H1 (cell line): ENCODE measurements around the gene NUDT7. TPM values are rescaled to one million over a fixed set of nuclear protein-coding genes. Genes with fewer than 3 reads are reported as not detected.

ENCODE experiments used
- CTCF ChIA-PET: fragments of 300-600 bp; sonication (Branson Sonifier 250); formaldehyde crosslinking; loops from one replicate; lab custom pipeline; 2021; ENCODE audit not compliant: partially characterized antibody; lab: Charles Lee
- POLR2A ChIA-PET: fragments of 300-600 bp; sonication (Branson Sonifier 250); formaldehyde crosslinking; loops from one replicate; lab custom pipeline; 2021; ENCODE audit warnings: inconsistent platforms; ENCODE audit not compliant: partially characterized antibody; lab: Charles Lee
- DNase-seq, 2 experiments: peaks; one replicate each; pipeline versions ENCODE4 v3.0.0 to v3.0.0-alpha.2; 2010 to 2022; ENCODE audit warnings: low spot score in 2 of 2, low read depth in 1 of 2, mixed read lengths in 1 of 2
- FAIRE-seq: peaks from 2 replicates; lab custom pipeline; 2011; peaks lifted over from hg19 to GRCh38; lab: Jason Lieb, UNC
- H2AFZ ChIP-seq: 2 replicates; pipeline ENCODE4 v1.8.1; 2012; ENCODE audit warnings: low read length, inconsistent platforms
- H2AK5ac ChIP-seq: 2 replicates; pipeline ENCODE4 v1.6.1; 2013; ENCODE audit warnings: low read depth, low read length
- H2BK120ac ChIP-seq: replicated peaks from 2 replicates; pipeline ENCODE3; 2013; ENCODE audit warnings: low read depth, low read length, inconsistent platforms
- H2BK12ac ChIP-seq: 2 replicates; pipeline ENCODE4 v1.6.1; 2013; ENCODE audit warnings: low read depth, low read length
- H2BK15ac ChIP-seq: 2 replicates; pipeline ENCODE4 v1.6.1; 2013; ENCODE audit warnings: low read length
- H2BK20ac ChIP-seq: 2 replicates; pipeline ENCODE4 v1.6.1; 2013; ENCODE audit warnings: low read length
- H2BK5ac ChIP-seq: 2 replicates; pipeline ENCODE4 v1.6.1; 2013; ENCODE audit warnings: low read depth, low read length
- H3K14ac ChIP-seq: 2 replicates; pipeline ENCODE4 v1.6.1; 2013; ENCODE audit warnings: inconsistent platforms; ENCODE audit not compliant: insufficient read length
- H3K18ac ChIP-seq: 2 replicates; pipeline ENCODE4 v1.6.1; 2013; ENCODE audit warnings: low read length; ENCODE audit errors: extremely low read depth
- H3K23ac ChIP-seq: 2 replicates; pipeline ENCODE4 v1.6.1; 2013; ENCODE audit warnings: inconsistent platforms; ENCODE audit not compliant: insufficient read length
- H3K23me2 ChIP-seq: 2 replicates; pipeline ENCODE4 v1.6.1; 2013; ENCODE audit warnings: low read depth, low read length
- H3K27ac ChIP-seq: 2 replicates; pipeline ENCODE4 v1.6.1; 2011; ENCODE audit warnings: low read depth, low read length, inconsistent platforms
- H3K27me3 ChIP-seq, 4 experiments: replicated peaks in 1 of 4; 1 replicate in 1 of 4; 2 replicates in 3 of 4; pipeline versions ENCODE4 v1.6.1 to v1.8.1; 2011 to 2013; ENCODE audit warnings: low read length in 3 of 4, mild to moderate bottlenecking in 3 of 4, inconsistent platforms in 2 of 4, mixed read lengths in 2 of 4, moderate library complexity in 1 of 4; ENCODE audit not compliant: control insufficient read depth in 3 of 4, insufficient read depth in 3 of 4; ENCODE audit errors: extremely low read depth in 1 of 4
- H3K36me3 ChIP-seq, 4 experiments: 2 replicates each; pipeline versions ENCODE4 v1.6.1 to v1.8.1; 2011 to 2013; ENCODE audit warnings: mild to moderate bottlenecking in 4 of 4, low read length in 3 of 4, moderate library complexity in 2 of 4, control low read depth in 1 of 4, inconsistent platforms in 1 of 4; ENCODE audit not compliant: insufficient read depth in 4 of 4, control insufficient read depth in 2 of 4
- H3K4ac ChIP-seq: replicated peaks from 2 replicates; pipeline ENCODE3; 2013; ENCODE audit warnings: low read length, low read depth, mixed read lengths, inconsistent platforms; ENCODE audit not compliant: insufficient read length
- H3K4me1 ChIP-seq, 4 experiments: replicated peaks in 1 of 4; 1 replicate in 1 of 4; 2 replicates in 3 of 4; pipeline versions ENCODE4 v1.6.1 to v1.8.1; 2011 to 2013; ENCODE audit warnings: low read length in 3 of 4, inconsistent platforms in 2 of 4, mixed read lengths in 1 of 4; ENCODE audit not compliant: insufficient read depth in 4 of 4, control insufficient read depth in 3 of 4
- H3K4me2 ChIP-seq, 2 experiments: 2 replicates each; pipeline versions ENCODE4 v1.6.1 to v1.8.1; 2011 to 2013; ENCODE audit warnings: low read depth in 2 of 2, low read length in 2 of 2, control low read depth in 1 of 2, inconsistent platforms in 1 of 2, mild to moderate bottlenecking in 1 of 2; ENCODE audit not compliant: insufficient read depth in 1 of 2
- H3K4me3 ChIP-seq, 4 experiments: fragments of 200-600, 300-600 bp in 1 of 4; sonication (generic), shearing (Covaris generic), sonication (Bioruptor Twin) in 1 of 4; 2 replicates each; pipeline versions ENCODE4 v1.5.1 to v1.8.1; 2011 to 2016; ENCODE audit warnings: low read length in 4 of 4, low read depth in 3 of 4, control low read depth in 2 of 4, inconsistent platforms in 2 of 4, mild to moderate bottlenecking in 2 of 4, mixed read lengths in 1 of 4, moderate library complexity in 1 of 4; ENCODE audit not compliant: insufficient read depth in 2 of 4; ENCODE audit errors: extremely low read depth in 1 of 4
- H3K56ac ChIP-seq: replicated peaks from 2 replicates; pipeline ENCODE3; 2013; ENCODE audit warnings: low read depth, mild to moderate bottlenecking, mixed read lengths, low read length, inconsistent platforms; ENCODE audit not compliant: insufficient read length
- H3K79me1 ChIP-seq: 2 replicates; pipeline ENCODE4 v1.6.1; 2013; ENCODE audit warnings: low read depth, low read length, control low read depth
- H3K79me2 ChIP-seq, 2 experiments: 2 replicates each; pipeline versions ENCODE4 v1.6.1 to v1.8.1; 2012 to 2013; ENCODE audit warnings: low read length in 2 of 2, mild to moderate bottlenecking in 2 of 2, inconsistent platforms in 1 of 2; ENCODE audit not compliant: insufficient read depth in 2 of 2, control insufficient read depth in 1 of 2
- H3K9ac ChIP-seq, 4 experiments: replicated peaks in 1 of 4; 1 replicate in 1 of 4; 2 replicates in 3 of 4; pipeline versions ENCODE4 v1.6.1 to v1.8.1; 2011 to 2013; ENCODE audit warnings: low read depth in 3 of 4, low read length in 3 of 4, control low read depth in 2 of 4, mild to moderate bottlenecking in 2 of 4, moderate library complexity in 2 of 4, inconsistent platforms in 1 of 4; ENCODE audit errors: extremely low read depth in 1 of 4
- H3K9me3 ChIP-seq, 2 experiments: 2 replicates each; pipeline versions ENCODE4 v1.6.1 to v1.8.1; 2012 to 2013; ENCODE audit warnings: mild to moderate bottlenecking in 2 of 2, moderate library complexity in 2 of 2, control low read depth in 1 of 2, inconsistent platforms in 1 of 2, low read depth in 1 of 2, low read length in 1 of 2, mixed read lengths in 1 of 2; ENCODE audit not compliant: insufficient read depth in 2 of 2
- H4K20me1 ChIP-seq, 2 experiments: replicated peaks in 1 of 2; 2 replicates each; pipeline versions ENCODE3 to v1.8.1; 2011 to 2013; ENCODE audit warnings: inconsistent platforms in 2 of 2, low read length in 2 of 2, mild to moderate bottlenecking in 1 of 2; ENCODE audit not compliant: insufficient read depth in 2 of 2, control insufficient read depth in 1 of 2
- H4K5ac ChIP-seq: 2 replicates; pipeline ENCODE4 v1.6.1; 2013; ENCODE audit warnings: low read length, low read depth, mixed read lengths, inconsistent platforms; ENCODE audit not compliant: insufficient read length
- H4K8ac ChIP-seq: 2 replicates; pipeline ENCODE4 v1.8.0; 2013; ENCODE audit warnings: mild to moderate bottlenecking, moderate library complexity, low read length, inconsistent platforms; ENCODE audit not compliant: insufficient read depth; ENCODE audit errors: extremely low read depth
- H4K91ac ChIP-seq: replicated peaks from 2 replicates; pipeline ENCODE3; 2013; ENCODE audit warnings: low read length, mixed read lengths, inconsistent platforms; ENCODE audit not compliant: insufficient read length
- HDAC2 ChIP-seq, 2 experiments: fragments of 300-600 bp in 1 of 2; sonication (generic) in 1 of 2; IDR thresholded peaks; 2 replicates each; pipeline ENCODE4 v1.6.1; 2011 to 2012; ENCODE audit warnings: low read depth in 2 of 2, low read length in 2 of 2, mild to moderate bottlenecking in 2 of 2, moderate library complexity in 2 of 2, borderline replicate concordance in 1 of 2, inconsistent platforms in 1 of 2
- KDM1A ChIP-seq: fragments of 200-600, 300-600 bp; sonication (generic); IDR thresholded peaks from 2 replicates; pipeline ENCODE4 v1.7.1; 2016; ENCODE audit warnings: mild to moderate bottlenecking, low read length, borderline replicate concordance
- RFX5 ChIP-seq: IDR thresholded peaks from 2 replicates; pipeline ENCODE4 v1.6.1; 2011; ENCODE audit warnings: low read depth, low read length, improper control_type of control experiment, borderline replicate concordance
- WGBS, 2 experiments: shearing (Covaris generic) in 1 of 2; methylation state at CpG; one replicate each; pipeline versions ENCODE4 v1.1.6 to v1.1.7; 2013 to 2015; ENCODE audit warnings: low lambda C conversion rate in 2 of 2, mixed read lengths in 2 of 2, inconsistent platforms in 1 of 2, low coverage in 1 of 2, missing lambda C conversion rate in 1 of 2; ENCODE audit not compliant: insufficient replicate concordance in 2 of 2, insufficient coverage in 1 of 2, insufficient read length in 1 of 2; ENCODE audit errors: extremely low coverage in 1 of 2, missing lambda C conversion rate in 1 of 2; 5-methylcytosine and 5-hydroxymethylcytosine counted together
- polyA plus RNA-seq, 7 experiments: library from polyadenylated mRNA; depleted of rRNA in 3 of 7; stranded (reverse) in 5 of 7; unstranded in 2 of 7; fragments of >200 nt in 5 of 7; fragments of 200-250 nt in 2 of 7; gene quantifications; 1 replicate in 5 of 7; 2 replicates in 1 of 7; 4 replicates in 1 of 7; pipeline versions ENCODE4 v1.2.1 to v1.2.3, GENCODE V29; 2011 to 2013; ENCODE audit warnings: missing spikeins in 2 of 7, mixed read lengths in 2 of 7
- total RNA-seq: library from RNA; stranded (reverse); fragmentation: NEBNext Ultra II Directional; extraction: Animal tissue kit (Norgen Biotek cat#: 25700); gene quantifications from 2 replicates; pipeline ENCODE4 v1.2.1, GENCODE V29; 2021

The NUDT7 gene
- total and polyA plus RNA-seq, 2 of the 8 experiments (the other 6 are each of a cell fraction or from before 2014, with no cell fraction given) = 8.8 to 19.7 TPM

DNA sequence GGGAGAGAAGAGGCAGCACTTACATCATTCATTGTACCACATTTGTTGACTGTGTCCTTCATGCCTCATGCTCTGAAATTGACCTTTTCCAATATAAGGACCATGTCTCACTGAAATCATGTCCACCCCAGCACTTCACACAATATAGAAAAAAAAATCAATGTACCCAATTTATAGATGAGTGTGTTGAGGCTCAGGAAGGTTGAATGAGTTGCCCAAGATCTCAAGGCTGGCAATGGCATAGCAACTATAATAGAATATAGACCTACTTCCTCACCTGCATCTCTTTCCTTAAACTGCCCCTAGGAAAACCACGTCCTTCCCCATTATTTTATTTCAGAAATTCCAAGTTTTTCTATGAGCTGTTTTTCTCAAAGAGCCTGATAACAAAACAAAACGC, 65.1 kb downstream of the NUDT7 start:
- no peak overlapping the region for H2BK12ac ChIP-seq
- no peak overlapping the region for H3K23ac ChIP-seq
- H2BK15ac ChIP-seq = no peak overlapping the region
- H3K23me2 ChIP-seq = peaks cover 20% of the 10 kb centered on the region
- H3K4me1 ChIP-seq = peaks cover 0 to 3% (median 0%) of the 10 kb centered on the region in 4 experiments; a peak in 5 of 7 replicates
- peak overlapping the region; percentile 40; the same call in 1 of the 2 replicates for H2AFZ ChIP-seq
- no peak for DNase-seq
- peaks cover 0 to 7% of the 10 kb centered on the region in 2 experiments; a peak in 1 of 4 replicates for H3K9me3 ChIP-seq
- no peak overlapping the region for H4K5ac ChIP-seq
- peaks cover 0 to under 1% of the 10 kb centered on the region in 2 experiments for H4K20me1 ChIP-seq
- no peak overlapping the region for H3K14ac ChIP-seq
- H2AK5ac ChIP-seq = no peak overlapping the region
- no peak overlapping the region for H3K9ac ChIP-seq
- peak overlapping the region in 1 of 4 experiments; percentile 74; a peak in 2 of 8 replicates for H3K4me3 ChIP-seq
- ChIA-PET CTCF (interaction anchor here (1.3 kb wide), 1 partner anchor 184 kb away, joined by 4 read pairs; no protein-coding TSS in a partner anchor), POLR2A (no interaction called here)
- no peak overlapping the region for H2BK20ac ChIP-seq
- 80% methylated on average over 2 of the region's 2 CpGs; no CpG with 5 or more reads in 1 of the 2 experiments for WGBS, 2 experiments
- no peak overlapping the region for H4K8ac ChIP-seq
- peaks cover 0 to 19% (median 15%) of the 10 kb centered on the region in 4 experiments; a peak in 5 of 7 replicates for H3K27me3 ChIP-seq
- H3K18ac ChIP-seq = no peak overlapping the region
- no peaks in the 10 kb centered on the region for H3K36me3 ChIP-seq
- H3K79me1 ChIP-seq = 0 out of 2 replicates have a peak, but pooled peaks cover 3% of the 10 kb centered on the region
- H3K56ac ChIP-seq = no peak overlapping the region
- no peak overlapping the region for H3K4ac ChIP-seq
- H3K79me2 ChIP-seq = peaks cover 3 to 35% of the 10 kb centered on the region in 2 experiments; a peak in 2 of 4 replicates
- H2BK5ac ChIP-seq = no peak overlapping the region
- H4K91ac ChIP-seq = no peak overlapping the region
- FAIRE-seq = no peak
- H3K4me2 ChIP-seq = peak overlapping the region in 1 of 2 experiments; percentile 98; a peak in 2 of 4 replicates
- no peak overlapping the region for H3K27ac ChIP-seq
- no peak overlapping the region for H2BK120ac ChIP-seq
- TF ChIP-seq RFX5 = no peak
- 0 out of 4 replicates have a peak, but pooled peaks of 1 of the 2 experiments have one; percentile 6 for TF ChIP-seq HDAC2 (IDR thresholded peaks at IDR 0.05; ENCODE audit: borderline replicate concordance in 1 of 2, low read depth in 2 of 2, low read length in 2 of 2)
- TF ChIP-seq KDM1A = 0 out of 2 replicates have a peak, but pooled peaks have one; percentile 26
- TF ChIP-seq, all 59 proteins: peak for 2
